Left lung (tissue), 10 donors: Measurements from ENCODE around the gene CYP2U1. TPM values are rescaled to one million over a fixed set of nuclear protein-coding genes. Genes with fewer than 3 reads are reported as not detected.

Experiments
- ATAC-seq: fragments of 200-7000 bp; cut with Tn5 transposase; one replicate; pipeline ENCODE4 v1.9.1; 2020; ENCODE audit warnings: moderate library complexity
- DNase-seq, 4 donors: peaks; one replicate each; pipeline ENCODE4 v3.0.0-alpha.2; 2013 to 2020
- H3K27ac ChIP-seq, 2 donors: fragments of 200-600 bp; sonication (generic) in 1 of 2; one replicate each; pipeline versions ENCODE4 v1.5.0 to v1.8.0; 2020 to 2021
- H3K27me3 ChIP-seq, 2 donors: fragments of 200-600 bp; sonication (generic) in 1 of 2; one replicate each; pipeline versions ENCODE4 v1.5.0 to v1.8.0; 2020 to 2021
- H3K36me3 ChIP-seq, 2 donors: fragments of 200-600 bp; sonication (generic) in 1 of 2; one replicate each; pipeline versions ENCODE4 v1.5.0 to v1.8.0; 2020 to 2021
- H3K4me1 ChIP-seq, 2 donors: fragments of 200-600 bp; one replicate each; pipeline ENCODE4 v1.8.0; 2021
- H3K4me3 ChIP-seq, 2 donors: fragments of 200-600 bp; sonication (generic) in 1 of 2; one replicate each; pipeline versions ENCODE4 v1.5.0 to v1.8.0; 2020 to 2021; ENCODE audit warnings: mild to moderate bottlenecking in 1 of 2
- H3K9me3 ChIP-seq, 2 donors: fragments of 200-600 bp; sonication (generic) in 1 of 2; one replicate each; pipeline versions ENCODE4 v1.5.0 to v1.8.0; 2020 to 2021
- CTCF ChIP-seq, 2 donors: fragments of 200-600 bp; sonication (generic) in 1 of 2; IDR thresholded peaks; one replicate each; pipeline versions ENCODE4 v1.5.0 to v1.8.0; 2021; ENCODE audit warnings: antibody characterized with exemption in 2 of 2
- intact Hi-C, 2 donors: fragments of 100-400 bp; cut with DNase I; formaldehyde crosslinking; loops; one replicate each; pipeline versions ENCODE4 v1.11.2 to v1.14.2; 2022
- polyA plus RNA-seq, 6 donors: library from polyadenylated mRNA; unstranded; fragments of 120-200 nt; gene quantifications; one replicate each; pipeline ENCODE4 v1.2.1, GENCODE V29; 2013; ENCODE audit not compliant: insufficient read length in 6 of 6
- total RNA-seq, 2 donors: library from RNA; stranded (reverse); fragmentation: NEBNext Ultra II Directional; extraction: Animal tissue kit (Norgen Biotek cat#: 25700); gene quantifications; one replicate each; pipeline ENCODE4 v1.2.1, GENCODE V29; 2021
- donor health status: DM: no; HTN: yes; CAD: no.
- donor health status: DM: no; HTN: no; CAD: no.

Gene CYP2U1
- total and polyA plus RNA-seq, 8 donors: 4.8 to 7.2 (median 5.2) TPM

GRCh38 chr4:107906458-107907100, 24.8 kb upstream of the CYP2U1 start:
- Histone ChIP-seq H3K36me3 (peaks cover 2 to 46% of the 10 kb centered on the region in 2 donors), H3K4me1 (no peaks in the 10 kb centered on the region), H3K9me3 (no peaks in the 10 kb centered on the region), H3K4me3 (no peak overlapping the region), H3K27me3 (no peaks in the 10 kb centered on the region), H3K27ac (no peak overlapping the region)
- intact Hi-C loops: no loop called here
- DNase-seq (no peak), ATAC-seq (no peak)
- no peak for TF ChIP-seq CTCF (IDR thresholded peaks at IDR 0.05)

- no peak overlapping the region for H3K4me3 ChIP-seq
- ATAC-seq (no peak), DNase-seq (no peak)
- no peak for TF ChIP-seq CTCF (IDR thresholded peaks at IDR 0.05)
- intact Hi-C loops: no loop called here
- H3K36me3 ChIP-seq: peaks cover 2 to 42% of the 10 kb centered on the region in 2 donors
- peaks cover 0 to 3% of the 10 kb centered on the region in 2 donors for H3K4me1 ChIP-seq
- H3K27ac ChIP-seq: no peak overlapping the region
- H3K27me3 ChIP-seq: no peaks in the 10 kb centered on the region
- H3K9me3 ChIP-seq: no peaks in the 10 kb centered on the region
Measured at GRCh38 chr4:107908377-107908776, 23.0 kb upstream of the CYP2U1 start.

- Histone ChIP-seq H3K9me3 (no peaks in the 10 kb centered on the region), H3K27ac (no peak overlapping the region), H3K4me3 (no peak overlapping the region), H3K36me3 (peaks cover 0 to 28% of the 10 kb centered on the region in 2 donors), H3K27me3 (no peaks in the 10 kb centered on the region), H3K4me1 (peaks cover 0 to 3% of the 10 kb centered on the region in 2 donors)
- intact Hi-C loops: loop anchor here in 1 of 2 donors (5.0 kb wide), 1 partner anchor 156 kb away; no protein-coding TSS in a partner anchor
- DNase-seq (peak in 2 of 4 donors; percentile 60 to 71), ATAC-seq (peak; percentile 96)
- peak; percentile 67 to 77 for TF ChIP-seq CTCF (IDR thresholded peaks at IDR 0.05)
Measured at GRCh38 chr4:107913283-107913899, 18.0 kb upstream of the CYP2U1 start.

GRCh38 chr4:107915220-107915619, 16.1 kb upstream of the CYP2U1 start:
- DNase-seq: no peak
- Histone ChIP-seq H3K9me3 (peaks cover 0 to 5% of the 10 kb centered on the region in 2 donors), H3K27me3 (no peaks in the 10 kb centered on the region), H3K4me1 (peaks cover 0 to 3% of the 10 kb centered on the region in 2 donors), H3K4me3 (no peak overlapping the region), H3K36me3 (peaks cover 0 to 16% of the 10 kb centered on the region in 2 donors), H3K27ac (no peak overlapping the region)
- ATAC-seq: no peak
- TF ChIP-seq CTCF (IDR thresholded peaks at IDR 0.05): no peak
- intact Hi-C loops: no loop called here

- peaks cover 0 to 3% of the 10 kb centered on the region in 2 donors for H3K4me1 ChIP-seq
- H3K36me3 ChIP-seq: peaks cover 0 to 2% of the 10 kb centered on the region in 2 donors
- ATAC-seq (no peak), DNase-seq (no peak)
- TF ChIP-seq CTCF (IDR thresholded peaks at IDR 0.05): no peak
- no peaks in the 10 kb centered on the region for H3K27me3 ChIP-seq
- H3K27ac ChIP-seq: no peak overlapping the region
- intact Hi-C loops: no loop called here
- no peak overlapping the region for H3K4me3 ChIP-seq
- H3K9me3 ChIP-seq: peaks cover 0 to 5% of the 10 kb centered on the region in 2 donors
Measured at GRCh38 chr4:107916623-107917022, 14.7 kb upstream of the CYP2U1 start.
